GM12878 (cell line): ENCODE data around the gene PLCXD1. TPM values are rescaled to one million over a fixed set of nuclear protein-coding genes. Genes with fewer than 3 reads are reported as not detected.
"Not testable (repeated sequence)": the region's sequence is repeated elsewhere in the genome, so short reads cannot be mapped to it uniquely, and the experiment has no call there.

Experiments used
- ATAC-seq: fragments of 200-7000 bp; cut with Tn5 transposase; 3 replicates; pipeline ENCODE4 v1.9.1; 2020; ENCODE audit warnings: mild to moderate bottlenecking, moderate library complexity
- BruUV-seq: library from RNA; stranded (reverse); fragments of 400-500 nt; replicated peaks from 2 replicates; lab custom pipeline; 2021; lab: Mats Ljungman, UMichigan
- CTCF ChIA-PET: fragments of 300-600 bp; sonication (Branson Sonifier 250); formaldehyde crosslinking; extraction: SDS; loops from one replicate; lab custom pipeline; 2021; ENCODE audit warnings: inconsistent platforms; lab: Yijun Ruan, JAX
- POLR2A ChIA-PET: fragments of 350-600 bp; formaldehyde crosslinking; extraction: SDS; loops from one replicate; lab custom pipeline; 2021; ENCODE audit warnings: inconsistent platforms; lab: Charles Lee
- RAD21 ChIA-PET: fragments of 300-600 bp; sonication (Branson Sonifier 250); formaldehyde crosslinking; loops from one replicate; lab custom pipeline; 2023; ENCODE audit warnings: antibody characterized with exemption; ENCODE audit not compliant: unreplicated experiment; lab: Charles Lee
- SMC1A ChIA-PET: fragments of 300-600 bp; sonication (Branson Sonifier 250); formaldehyde crosslinking; loops from one replicate; lab custom pipeline; 2023; ENCODE audit not compliant: unreplicated experiment, uncharacterized antibody; lab: Charles Lee
- DNase-seq: peaks from one replicate; pipeline ENCODE4 v3.0.0-alpha.2; 2011; ENCODE audit warnings: low read depth, low spot score
- FAIRE-seq: peaks from 3 replicates; lab custom pipeline; 2011; peaks lifted over from hg19 to GRCh38; lab: Jason Lieb, UNC
- H2AFZ ChIP-seq: 2 replicates; pipeline ENCODE4 v1.6.0; 2011; ENCODE audit warnings: low read depth, low read length, control low read depth; ENCODE audit not compliant: control insufficient read depth
- H3K27ac ChIP-seq: 2 replicates; pipeline ENCODE4 v1.5.1; 2011; ENCODE audit warnings: control low read depth; ENCODE audit not compliant: control insufficient read depth, insufficient read depth
- H3K27me3 ChIP-seq, 2 experiments: replicated peaks in 1 of 2; 2 replicates each; pipeline versions ENCODE4 v1.6.0 to v1.6.1; 2011; ENCODE audit warnings: low read length in 1 of 2; ENCODE audit not compliant: control insufficient read depth in 2 of 2, insufficient read depth in 2 of 2
- H3K36me3 ChIP-seq, 2 experiments: 2 replicates each; pipeline ENCODE4 v1.5.1; 2011; ENCODE audit warnings: low read length in 1 of 2; ENCODE audit not compliant: control insufficient read depth in 2 of 2, insufficient read depth in 2 of 2
- H3K4me1 ChIP-seq: 2 replicates; pipeline ENCODE4 v1.6.1; 2011; ENCODE audit warnings: mild to moderate bottlenecking, low read length, moderate library complexity, mixed read lengths; ENCODE audit not compliant: control insufficient read depth, insufficient read depth
- H3K4me2 ChIP-seq: 2 replicates; pipeline ENCODE4 v1.6.0; 2011; ENCODE audit warnings: control low read depth; ENCODE audit not compliant: control insufficient read depth, insufficient read depth
- H3K4me3 ChIP-seq: fragments of 200-600 bp; sonication (generic); 2 replicates; pipeline ENCODE4 v1.5.1; 2016
- H3K79me2 ChIP-seq: 2 replicates; pipeline ENCODE4 v1.6.0; 2011; ENCODE audit warnings: low read length; ENCODE audit not compliant: control insufficient read depth, insufficient read depth
- H3K9ac ChIP-seq: 2 replicates; pipeline ENCODE4 v1.8.0; 2011; ENCODE audit warnings: low read length, control low read depth, mixed read lengths; ENCODE audit not compliant: control insufficient read depth, insufficient read depth
- H3K9me3 ChIP-seq: replicated peaks from 3 replicates; pipeline ENCODE4 v1.5.1; 2011; ENCODE audit warnings: mild to moderate bottlenecking, low read length; ENCODE audit not compliant: control insufficient read depth, insufficient read depth
- H4K20me1 ChIP-seq: 2 replicates; pipeline ENCODE4 v1.6.0; 2011; ENCODE audit not compliant: control insufficient read depth, insufficient read depth
- FOXM1 ChIP-seq: IDR thresholded peaks from 2 replicates; pipeline ENCODE4 v1.6.1; 2012; ENCODE audit warnings: low read depth, mild to moderate bottlenecking, inconsistent platforms, low read length, moderate library complexity
- NFYB ChIP-seq: IDR thresholded peaks from 2 replicates; pipeline ENCODE4 v1.6.1; 2011; ENCODE audit warnings: low read depth, mild to moderate bottlenecking, low read length, improper control_type of control experiment, moderate library complexity; ENCODE audit not compliant: insufficient read depth
- RELA ChIP-seq: fragments of 450-650 bp; IDR thresholded peaks from 2 replicates; pipeline ENCODE4 v1.8.0; 2014; ENCODE audit warnings: borderline replicate concordance; ENCODE audit not compliant: partially characterized antibody
- WGBS: methylation state at CpG from one replicate; pipeline ENCODE4 v1.1.6; 2016; ENCODE audit warnings: low lambda C conversion rate; ENCODE audit not compliant: insufficient replicate concordance, insufficient coverage; ENCODE audit errors: missing lambda C conversion rate; 5-methylcytosine and 5-hydroxymethylcytosine counted together
- in situ Hi-C: fragments of 300-500 bp; cut with MboI; formaldehyde crosslinking; loops from 9 replicates; pipeline ENCODE4 v1.14.3; 2018; ENCODE audit warnings: mixed read lengths
- intact Hi-C: fragments of 100-400 bp; cut with micrococcal nuclease; formaldehyde crosslinking; loops from one replicate; pipeline ENCODE4 v1.14.2; 2022; ENCODE audit not compliant: unreplicated experiment
- polyA plus RNA-seq, 11 experiments: library from polyadenylated mRNA; depleted of rRNA in 4 of 11; unstranded in 6 of 11; stranded (reverse) in 5 of 11; fragments of >200 nt; fragmentation: Nextera tagmentation in 4 of 11; fragmentation: Illumina TruSeq in 1 of 11; extraction: Ambion mirVana in 4 of 11; extraction: Trizol in 1 of 11; gene quantifications; 1 replicate in 1 of 11; 2 replicates in 10 of 11; pipeline versions ENCODE4 v1.2.1 to v1.2.3, GENCODE V29; 2011 to 2016; ENCODE audit warnings: inconsistent platforms in 2 of 11, missing spikeins in 2 of 11, low read depth in 1 of 11
- total RNA-seq, 4 experiments: library from RNA; depleted of rRNA in 3 of 4; stranded (reverse); fragments of >200 nt in 3 of 4; fragmentation: Illumina TruSeq in 1 of 4; extraction: Trizol in 1 of 4; gene quantifications; 2 replicates each; pipeline versions ENCODE4 v1.2.1 to v1.2.3, GENCODE V29; 2013 to 2021
- TF ChIP-seq, protein P1 (sequence below): fragments of 450-650 bp; IDR thresholded peaks from 2 replicates; pipeline ENCODE4 v1.6.1; 2016; ENCODE audit warnings: mild to moderate bottlenecking
- TF ChIP-seq, protein P2 (sequence below): fragments of 450-650 bp; IDR thresholded peaks from 2 replicates; pipeline ENCODE4 v1.6.1; 2016; ENCODE audit warnings: mild to moderate bottlenecking, moderate library complexity, borderline replicate concordance

The PLCXD1 gene
- total and polyA plus RNA-seq, 10 of the 15 experiments (the other 5 are each of a cell fraction or from before 2014, with no cell fraction given), result 2.4 to 49.7 (median 18.0) TPM

DNA sequence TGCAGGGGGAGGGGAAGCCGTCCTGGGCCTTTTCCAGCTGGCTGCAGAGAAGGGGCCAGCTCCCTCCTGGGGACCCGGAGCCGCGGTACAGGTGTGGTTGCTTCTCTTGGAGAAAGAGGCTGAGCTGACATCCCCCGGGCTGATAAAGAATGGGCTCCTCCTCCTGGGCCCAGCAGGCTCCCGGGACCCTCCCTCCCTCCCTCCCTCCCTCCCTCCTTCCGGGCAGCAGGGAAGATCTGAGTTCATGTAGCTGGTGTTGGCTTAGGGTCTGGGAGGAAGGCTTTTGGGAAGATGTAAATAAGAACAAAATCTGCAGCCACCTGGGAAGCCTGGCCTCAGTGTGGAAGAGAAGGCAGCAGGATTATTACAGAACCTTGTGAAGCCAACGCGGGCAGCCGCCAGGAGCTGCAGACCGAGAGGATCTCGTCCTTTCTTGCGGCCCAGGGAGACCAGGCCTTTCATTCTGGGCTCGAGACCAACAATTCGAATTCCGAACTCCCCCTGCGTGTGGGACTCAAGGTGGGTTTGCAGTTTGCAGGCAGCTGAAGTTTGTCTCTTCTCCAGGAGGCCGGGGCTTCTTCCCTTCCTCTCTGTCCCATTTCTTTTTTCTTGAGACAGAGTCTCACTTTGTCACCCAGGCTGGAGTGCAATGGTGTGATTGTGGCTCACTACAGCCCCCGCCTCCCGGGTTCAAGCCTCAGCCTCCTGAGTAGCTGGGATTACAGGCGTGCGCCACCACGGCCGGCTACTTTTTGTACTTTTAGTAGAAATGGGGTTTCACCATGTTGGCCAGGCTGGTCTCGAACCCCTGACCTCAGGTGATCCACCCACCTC is at the start of gene PLCXD1 (continued):
- TF ChIP-seq, protein P1, sequence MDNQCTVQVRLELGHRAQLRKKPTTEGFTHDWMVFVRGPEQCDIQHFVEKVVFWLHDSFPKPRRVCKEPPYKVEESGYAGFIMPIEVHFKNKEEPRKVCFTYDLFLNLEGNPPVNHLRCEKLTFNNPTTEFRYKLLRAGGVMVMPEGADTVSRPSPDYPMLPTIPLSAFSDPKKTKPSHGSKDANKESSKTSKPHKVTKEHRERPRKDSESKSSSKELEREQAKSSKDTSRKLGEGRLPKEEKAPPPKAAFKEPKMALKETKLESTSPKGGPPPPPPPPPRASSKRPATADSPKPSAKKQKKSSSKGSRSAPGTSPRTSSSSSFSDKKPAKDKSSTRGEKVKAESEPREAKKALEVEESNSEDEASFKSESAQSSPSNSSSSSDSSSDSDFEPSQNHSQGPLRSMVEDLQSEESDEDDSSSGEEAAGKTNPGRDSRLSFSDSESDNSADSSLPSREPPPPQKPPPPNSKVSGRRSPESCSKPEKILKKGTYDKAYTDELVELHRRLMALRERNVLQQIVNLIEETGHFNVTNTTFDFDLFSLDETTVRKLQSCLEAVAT, result peak; percentile 95
- TF ChIP-seq NFYB (no peak), RELA (no peak), FOXM1 (no peak)
- TF ChIP-seq, protein P2, sequence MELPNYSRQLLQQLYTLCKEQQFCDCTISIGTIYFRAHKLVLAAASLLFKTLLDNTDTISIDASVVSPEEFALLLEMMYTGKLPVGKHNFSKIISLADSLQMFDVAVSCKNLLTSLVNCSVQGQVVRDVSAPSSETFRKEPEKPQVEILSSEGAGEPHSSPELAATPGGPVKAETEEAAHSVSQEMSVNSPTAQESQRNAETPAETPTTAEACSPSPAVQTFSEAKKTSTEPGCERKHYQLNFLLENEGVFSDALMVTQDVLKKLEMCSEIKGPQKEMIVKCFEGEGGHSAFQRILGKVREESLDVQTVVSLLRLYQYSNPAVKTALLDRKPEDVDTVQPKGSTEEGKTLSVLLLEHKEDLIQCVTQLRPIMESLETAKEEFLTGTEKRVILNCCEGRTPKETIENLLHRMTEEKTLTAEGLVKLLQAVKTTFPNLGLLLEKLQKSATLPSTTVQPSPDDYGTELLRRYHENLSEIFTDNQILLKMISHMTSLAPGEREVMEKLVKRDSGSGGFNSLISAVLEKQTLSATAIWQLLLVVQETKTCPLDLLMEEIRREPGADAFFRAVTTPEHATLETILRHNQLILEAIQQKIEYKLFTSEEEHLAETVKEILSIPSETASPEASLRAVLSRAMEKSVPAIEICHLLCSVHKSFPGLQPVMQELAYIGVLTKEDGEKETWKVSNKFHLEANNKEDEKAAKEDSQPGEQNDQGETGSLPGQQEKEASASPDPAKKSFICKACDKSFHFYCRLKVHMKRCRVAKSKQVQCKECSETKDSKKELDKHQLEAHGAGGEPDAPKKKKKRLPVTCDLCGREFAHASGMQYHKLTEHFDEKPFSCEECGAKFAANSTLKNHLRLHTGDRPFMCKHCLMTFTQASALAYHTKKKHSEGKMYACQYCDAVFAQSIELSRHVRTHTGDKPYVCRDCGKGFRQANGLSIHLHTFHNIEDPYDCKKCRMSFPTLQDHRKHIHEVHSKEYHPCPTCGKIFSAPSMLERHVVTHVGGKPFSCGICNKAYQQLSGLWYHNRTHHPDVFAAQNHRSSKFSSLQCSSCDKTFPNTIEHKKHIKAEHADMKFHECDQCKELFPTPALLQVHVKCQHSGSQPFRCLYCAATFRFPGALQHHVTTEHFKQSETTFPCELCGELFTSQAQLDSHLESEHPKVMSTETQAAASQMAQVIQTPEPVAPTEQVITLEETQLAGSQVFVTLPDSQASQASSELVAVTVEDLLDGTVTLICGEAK, result peak; percentile 40; the same call in 1 of the 2 replicates

DNA sequence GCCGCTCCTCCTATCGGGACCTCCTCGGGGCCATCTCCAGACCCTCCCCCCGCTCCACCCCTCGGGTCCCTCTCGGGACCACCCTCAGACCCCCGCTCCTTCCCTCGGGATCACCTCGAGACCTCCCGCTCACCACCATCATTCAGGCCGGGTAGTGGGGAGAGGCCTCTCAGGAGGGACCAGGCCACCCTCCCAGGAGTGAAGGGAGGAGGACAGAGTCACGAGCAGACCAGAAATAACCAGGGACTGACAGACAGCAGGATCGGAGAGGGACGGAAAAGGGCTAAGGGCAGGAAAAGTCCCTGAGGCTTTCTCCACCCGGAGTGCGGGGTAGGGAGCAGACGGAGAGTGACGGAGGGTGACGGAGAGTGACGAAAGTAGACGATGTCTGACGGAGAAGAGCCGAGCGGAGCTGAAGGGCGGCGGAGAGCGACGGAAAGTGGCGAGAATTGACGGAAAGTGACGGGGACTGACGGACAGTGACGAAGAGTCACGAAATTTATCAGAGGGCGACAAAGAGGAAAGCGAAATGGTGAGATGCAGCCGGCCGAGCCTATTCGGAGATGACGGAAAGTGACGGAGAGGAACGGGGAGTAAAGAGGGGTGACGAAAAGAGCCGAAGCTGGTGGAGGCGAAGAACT is 49.4 kb upstream of the PLCXD1 start:
- intact Hi-C loops, H3K4me3 ChIP-seq, H2AFZ ChIP-seq, CTCF ChIA-PET, H3K9me3 ChIP-seq, H3K27ac ChIP-seq, in situ Hi-C loops, RAD21 ChIA-PET, H3K79me2 ChIP-seq, DNase-seq, H3K36me3 ChIP-seq, H3K9ac ChIP-seq, H3K4me1 ChIP-seq, H3K27me3 ChIP-seq, POLR2A ChIA-PET, H3K4me2 ChIP-seq, H4K20me1 ChIP-seq, SMC1A ChIA-PET, BruUV-seq: not testable (repeated sequence)
- FAIRE-seq (peak; percentile 31), ATAC-seq (peak; percentile 98)
- no CpG with 5 or more reads among the region's 45 CpGs for WGBS

DNA sequence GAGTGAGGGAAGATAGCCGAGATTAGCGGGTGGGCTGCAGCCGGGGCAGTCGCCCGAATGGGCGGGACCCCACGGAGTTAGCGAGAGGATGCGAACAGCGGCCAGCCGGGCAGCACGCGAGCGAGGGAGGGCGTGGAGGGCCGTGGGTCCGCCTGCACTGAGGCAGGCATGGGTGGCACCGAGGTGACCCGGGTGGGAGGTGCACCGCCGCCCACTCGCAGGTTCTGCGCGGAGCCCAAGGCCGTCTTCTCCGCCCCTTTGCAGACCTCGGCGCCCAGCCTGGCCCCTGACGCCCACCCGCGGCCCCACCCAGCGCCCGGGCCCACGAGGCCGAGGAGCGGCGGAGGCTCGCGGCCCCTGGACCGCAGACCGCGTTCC is 48.9 kb upstream of the PLCXD1 start:
- H3K4me2 ChIP-seq, SMC1A ChIA-PET, H3K4me1 ChIP-seq, H3K9me3 ChIP-seq, POLR2A ChIA-PET, H3K27me3 ChIP-seq, DNase-seq, H2AFZ ChIP-seq, BruUV-seq, H3K4me3 ChIP-seq, FAIRE-seq, intact Hi-C loops, H3K36me3 ChIP-seq, H3K27ac ChIP-seq, CTCF ChIA-PET, H3K9ac ChIP-seq, H4K20me1 ChIP-seq, RAD21 ChIA-PET, H3K79me2 ChIP-seq, in situ Hi-C loops: not testable (repeated sequence)
- WGBS, result no CpG with 5 or more reads among the region's 42 CpGs
- ATAC-seq, result peak; percentile 57; the same call in 1 of the 3 replicates
